ENCODE results near the gene GALNT2.

The GALNT2 gene

DNA sequence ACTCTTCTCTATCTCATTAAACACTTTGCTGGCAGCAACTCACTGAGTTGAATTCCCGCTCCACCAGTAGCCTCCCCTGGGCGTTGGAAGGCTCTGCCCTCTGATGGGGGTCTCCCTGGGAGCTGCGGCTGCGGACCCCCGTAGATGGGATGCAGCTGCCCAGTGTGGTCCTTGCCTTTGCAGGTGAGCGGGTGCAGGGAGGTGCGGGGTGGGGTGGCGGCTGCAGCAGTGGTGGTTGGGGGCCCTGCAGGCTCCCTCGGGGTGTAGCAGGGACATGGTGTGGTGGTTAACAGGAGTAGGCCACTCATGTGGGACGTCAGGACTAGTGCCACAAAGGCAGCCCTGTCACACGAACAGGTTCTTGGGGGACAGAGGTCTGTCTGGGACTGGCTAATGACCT is 42.0 kb downstream of the GALNT2 start:
- H3K27ac ChIP-seq (ENCODE audit: low read length): peak overlapping the region; percentile 93
- peaks cover 50% of the 10 kb centered on the region for H3F3A ChIP-seq (ENCODE audit: insufficient read depth, low read length)
- peaks cover 90% of the 10 kb centered on the region for H3K79me2 ChIP-seq (ENCODE audit: low read length)
- no peaks in the 10 kb centered on the region for H3K9me2 ChIP-seq (replicated peaks; ENCODE audit: insufficient read depth, low read length)
- no peak for DNase-seq
- no peaks in the 10 kb centered on the region for H3K9me3 ChIP-seq (replicated peaks; ENCODE audit: insufficient read depth, low read length)
- TF ChIP-seq, protein P1, sequence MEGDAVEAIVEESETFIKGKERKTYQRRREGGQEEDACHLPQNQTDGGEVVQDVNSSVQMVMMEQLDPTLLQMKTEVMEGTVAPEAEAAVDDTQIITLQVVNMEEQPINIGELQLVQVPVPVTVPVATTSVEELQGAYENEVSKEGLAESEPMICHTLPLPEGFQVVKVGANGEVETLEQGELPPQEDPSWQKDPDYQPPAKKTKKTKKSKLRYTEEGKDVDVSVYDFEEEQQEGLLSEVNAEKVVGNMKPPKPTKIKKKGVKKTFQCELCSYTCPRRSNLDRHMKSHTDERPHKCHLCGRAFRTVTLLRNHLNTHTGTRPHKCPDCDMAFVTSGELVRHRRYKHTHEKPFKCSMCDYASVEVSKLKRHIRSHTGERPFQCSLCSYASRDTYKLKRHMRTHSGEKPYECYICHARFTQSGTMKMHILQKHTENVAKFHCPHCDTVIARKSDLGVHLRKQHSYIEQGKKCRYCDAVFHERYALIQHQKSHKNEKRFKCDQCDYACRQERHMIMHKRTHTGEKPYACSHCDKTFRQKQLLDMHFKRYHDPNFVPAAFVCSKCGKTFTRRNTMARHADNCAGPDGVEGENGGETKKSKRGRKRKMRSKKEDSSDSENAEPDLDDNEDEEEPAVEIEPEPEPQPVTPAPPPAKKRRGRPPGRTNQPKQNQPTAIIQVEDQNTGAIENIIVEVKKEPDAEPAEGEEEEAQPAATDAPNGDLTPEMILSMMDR (IDR thresholded peaks at IDR 0.05; ENCODE audit: low read length): no peak
- TF ChIP-seq EZH2 (optimal IDR thresholded peaks at IDR 0.05; ENCODE audit: low read depth, low read length): no peak
- TF ChIP-seq EZH2phosphoT487 (IDR thresholded peaks at IDR 0.05; ENCODE audit: low read length): no peak
- H3K27me3 ChIP-seq (replicated peaks; ENCODE audit: insufficient read depth, low read length): no peaks in the 10 kb centered on the region
- H3K36me3 ChIP-seq (replicated peaks; ENCODE audit: insufficient read depth, low read length): no peaks in the 10 kb centered on the region
- H4K20me1 ChIP-seq (ENCODE audit: insufficient read depth, low read length): no peaks in the 10 kb centered on the region
- H3K4me1 ChIP-seq (ENCODE audit: low read length): peaks cover 81% of the 10 kb centered on the region
- H3K4me2 ChIP-seq (ENCODE audit: low read depth, low read length): peak overlapping the region; percentile 70
- peak overlapping the region; percentile 60 for H3K9ac ChIP-seq (ENCODE audit: low read length)
- H3K4me3 ChIP-seq (ENCODE audit: low read length): peak overlapping the region; percentile 26; the same call in 1 of the 2 replicates
- H2AFZ ChIP-seq (ENCODE audit: low read length): no peak overlapping the region

DNA sequence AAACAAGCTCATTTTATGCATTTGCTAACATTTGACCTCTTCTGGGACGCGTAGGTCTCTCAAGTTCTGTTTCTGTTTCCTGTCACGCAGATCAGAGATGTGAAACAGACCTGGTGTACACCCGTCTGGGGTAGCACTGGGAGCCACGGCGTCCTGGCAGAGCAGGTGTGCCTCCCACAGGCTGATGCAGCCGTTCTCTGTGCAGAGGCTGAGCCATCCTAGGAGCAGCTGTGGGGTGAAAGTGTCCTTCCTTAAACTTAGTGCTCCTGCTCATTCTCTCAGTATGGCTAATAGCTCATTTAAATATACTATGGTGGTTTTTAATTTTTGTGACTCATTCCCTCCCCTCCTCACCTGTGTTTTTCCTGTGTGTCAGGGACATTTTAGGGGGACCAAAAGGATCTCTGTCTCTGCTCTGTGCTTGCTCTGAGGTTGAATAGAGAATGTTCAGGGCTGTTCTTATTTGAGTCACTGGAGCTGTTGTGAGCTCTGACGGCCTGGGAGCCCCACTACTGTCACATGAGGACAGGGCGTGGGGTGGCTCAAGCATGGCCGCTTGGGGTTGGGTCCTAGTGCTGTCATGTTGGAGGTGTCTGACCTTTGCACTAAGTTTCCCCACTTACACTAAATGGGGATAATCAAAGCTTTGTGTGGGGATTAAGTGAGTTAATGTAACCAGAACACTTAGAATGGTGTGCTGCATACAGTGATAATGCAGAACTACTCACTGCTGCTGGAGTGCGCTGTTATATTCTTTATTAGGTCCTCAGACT is 43.0 kb downstream of the GALNT2 start:
- Histone ChIP-seq H3K27me3 (replicated peaks; ENCODE audit: insufficient read depth, low read length) (no peaks in the 10 kb centered on the region), H3F3A (ENCODE audit: insufficient read depth, low read length) (peaks cover 39% of the 10 kb centered on the region), H3K27ac (ENCODE audit: low read length) (peak overlapping the region; percentile 93), H3K9me2 (replicated peaks; ENCODE audit: insufficient read depth, low read length) (no peaks in the 10 kb centered on the region), H3K36me3 (replicated peaks; ENCODE audit: insufficient read depth, low read length) (no peaks in the 10 kb centered on the region), H3K4me1 (ENCODE audit: low read length) (peaks cover 71% of the 10 kb centered on the region), H3K4me3 (ENCODE audit: low read length) (peak overlapping the region; percentile 17), H3K4me2 (ENCODE audit: low read depth, low read length) (peak overlapping the region; percentile 70), H3K9me3 (replicated peaks; ENCODE audit: insufficient read depth, low read length) (no peaks in the 10 kb centered on the region), H3K9ac (ENCODE audit: low read length) (peak overlapping the region; percentile 60), H3K79me2 (ENCODE audit: low read length) (peaks cover 90% of the 10 kb centered on the region), H4K20me1 (ENCODE audit: insufficient read depth, low read length) (no peaks in the 10 kb centered on the region), H2AFZ (ENCODE audit: low read length) (peak overlapping the region; percentile 0; the same call in 1 of the 2 replicates)
- no peak for TF ChIP-seq EZH2phosphoT487 (IDR thresholded peaks at IDR 0.05; ENCODE audit: low read length)
- TF ChIP-seq, protein P1 (IDR thresholded peaks at IDR 0.05; ENCODE audit: low read length): peak; percentile 56
- peak; percentile 99 for DNase-seq

DNA sequence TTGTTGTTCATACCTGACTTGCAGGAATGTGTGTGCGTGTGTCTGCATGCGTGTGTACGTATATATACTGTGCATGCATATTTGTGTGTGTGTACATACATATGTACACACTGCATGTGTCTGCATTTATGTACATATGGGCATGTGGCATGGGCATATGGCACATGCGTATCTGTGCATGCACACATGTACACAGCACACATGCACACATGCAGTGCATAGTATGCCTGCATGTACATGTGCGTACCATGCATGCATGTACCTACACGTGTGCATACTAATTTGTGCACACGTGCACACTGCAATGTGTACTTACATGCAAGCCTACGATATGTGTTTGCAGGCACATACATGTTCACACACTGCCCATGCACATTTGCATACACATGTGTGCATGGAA is 43.9 kb downstream of the GALNT2 start:
- Histone ChIP-seq H3K4me1 (ENCODE audit: low read length) (peaks cover 62% of the 10 kb centered on the region), H3K79me2 (ENCODE audit: low read length) (peaks cover 90% of the 10 kb centered on the region), H3K27me3 (replicated peaks; ENCODE audit: insufficient read depth, low read length) (no peaks in the 10 kb centered on the region), H3K36me3 (replicated peaks; ENCODE audit: insufficient read depth, low read length) (no peaks in the 10 kb centered on the region), H3F3A (ENCODE audit: insufficient read depth, low read length) (peaks cover 31% of the 10 kb centered on the region), H2AFZ (ENCODE audit: low read length) (no peak overlapping the region), H3K9me3 (replicated peaks; ENCODE audit: insufficient read depth, low read length) (no peaks in the 10 kb centered on the region), H4K20me1 (ENCODE audit: insufficient read depth, low read length) (no peaks in the 10 kb centered on the region), H3K9ac (ENCODE audit: low read length) (peak overlapping the region; percentile 60), H3K4me3 (ENCODE audit: low read length) (peak overlapping the region; percentile 17; the same call in 1 of the 2 replicates), H3K4me2 (ENCODE audit: low read depth, low read length) (peak overlapping the region; percentile 70), H3K9me2 (replicated peaks; ENCODE audit: insufficient read depth, low read length) (no peaks in the 10 kb centered on the region), H3K27ac (ENCODE audit: low read length) (peak overlapping the region; percentile 93)
- no peak for DNase-seq
- no peak for TF ChIP-seq EZH2phosphoT487 (IDR thresholded peaks at IDR 0.05; ENCODE audit: low read length)
- no peak for TF ChIP-seq EZH2 (optimal IDR thresholded peaks at IDR 0.05; ENCODE audit: low read depth, low read length)
- TF ChIP-seq, protein P1 (IDR thresholded peaks at IDR 0.05; ENCODE audit: low read length): no peak

Measured in MM.1S (cell line).